Gastroesophageal sphincter (tissue), 3 donors: ENCODE measurements around the gene WAPL.

ENCODE experiments used
- CTCF ChIP-seq, 4 experiments: fragments of 200-600 bp in 2 of 4; fragments of 450-650 bp in 2 of 4; sonication (generic) in 1 of 4; IDR thresholded peaks; one replicate each; pipeline ENCODE4 v1.5.1; 2017 to 2019; ENCODE audit warnings: antibody characterized with exemption in 4 of 4, mild to moderate bottlenecking in 2 of 4, moderate library complexity in 2 of 4
- EP300 ChIP-seq: sonication (generic); formaldehyde crosslinking; IDR thresholded peaks from one replicate; pipeline ENCODE4 v1.6.1; 2017; ENCODE audit warnings: antibody characterized with exemption, mild to moderate bottlenecking
- POLR2A ChIP-seq, 2 donors: fragments of 450-650 bp; IDR thresholded peaks; one replicate each; pipeline ENCODE4 v1.6.1; 2017; ENCODE audit warnings: antibody characterized with exemption in 2 of 2, mild to moderate bottlenecking in 2 of 2, moderate library complexity in 1 of 2

GRCh38 chr10:86451604-86451960 is 70.0 kb downstream of the WAPL start:
- TF ChIP-seq POLR2A (IDR thresholded peaks at IDR 0.05) (no peak), CTCF (IDR thresholded peaks at IDR 0.05) (no peak), EP300 (no peak)
